ENCODE measurements around the gene GNAO1. TPM values are rescaled to one million over a fixed set of nuclear protein-coding genes. Genes with fewer than 3 reads are reported as not detected.

GNAO1 gene
- total RNA-seq, 1 donor from 2014 or later: 250 TPM

DNA sequence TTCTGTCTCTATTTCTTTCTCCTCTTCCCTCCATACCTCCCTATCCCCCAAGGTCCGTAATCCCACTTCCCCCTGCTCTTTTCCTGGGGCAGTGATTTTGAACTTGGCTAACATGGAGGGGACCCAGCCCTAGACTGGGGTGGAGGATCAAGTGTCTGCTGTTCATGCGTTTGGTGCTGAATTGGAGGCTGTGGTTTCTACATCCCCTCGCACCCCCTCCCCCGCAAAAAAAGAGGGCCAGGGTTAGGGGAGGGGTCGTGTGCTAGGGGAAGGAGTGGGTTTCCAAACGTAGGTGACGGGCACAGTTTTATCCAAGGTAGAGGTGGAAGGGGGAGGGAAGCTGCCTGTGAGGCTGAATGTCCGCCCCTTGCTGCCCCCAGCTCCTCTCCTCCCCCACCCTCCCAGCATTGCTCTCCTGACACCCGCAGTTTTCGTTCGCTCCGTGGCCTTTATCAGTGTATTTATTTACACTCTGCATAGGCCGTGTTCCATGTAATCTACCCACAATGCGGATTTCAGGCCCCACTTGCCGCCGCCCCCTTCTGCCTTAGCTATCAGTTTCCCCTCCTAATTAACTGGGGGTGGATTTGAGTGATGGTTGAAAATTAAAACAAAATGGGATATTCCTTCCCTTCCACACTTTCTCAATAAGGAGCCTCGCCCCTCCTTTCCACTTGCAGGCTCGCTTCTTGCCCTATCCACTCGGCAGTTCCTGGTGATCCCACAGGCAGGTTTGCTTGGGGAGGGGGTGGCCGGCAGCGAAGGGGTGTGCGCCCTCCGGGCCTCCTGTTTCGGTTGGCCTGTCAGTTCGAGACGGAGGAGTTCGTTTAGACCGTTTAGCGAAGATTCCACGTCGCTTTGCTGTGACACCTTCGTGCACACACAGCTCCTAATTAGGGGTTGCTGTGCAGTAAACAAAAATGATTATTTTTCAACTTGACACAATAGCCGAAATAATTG, 2.0 kb downstream of the GNAO1 start:
- Mint-ChIP-seq H3K27ac (ENCODE audit: unreplicated experiment) (peak overlapping the region; percentile 93), H3K4me1 (ENCODE audit: low read depth, unreplicated experiment) (peaks cover 17% of the 10 kb centered on the region), H3K36me3 (ENCODE audit: unreplicated experiment) (no peaks in the 10 kb centered on the region), H3K9me3 (ENCODE audit: unreplicated experiment) (peaks cover 21% of the 10 kb centered on the region), H3K4me3 (ENCODE audit: unreplicated experiment) (peak overlapping the region; percentile 99), H3K27me3 (ENCODE audit: unreplicated experiment) (peaks cover 11% of the 10 kb centered on the region)
- peak; percentile 28 for DNase-seq
- TF ChIP-seq CTCF (IDR thresholded peaks at IDR 0.05; ENCODE audit: partially characterized antibody, unreplicated experiment): no peak

- H3K9me3 Mint-ChIP-seq (ENCODE audit: unreplicated experiment): peaks cover 21% of the 10 kb centered on the region
- DNase-seq: peak; percentile 96
- H3K27ac Mint-ChIP-seq (ENCODE audit: unreplicated experiment): peak overlapping the region; percentile 93
- TF ChIP-seq CTCF (IDR thresholded peaks at IDR 0.05; ENCODE audit: partially characterized antibody, unreplicated experiment): no peak
- H3K4me3 Mint-ChIP-seq (ENCODE audit: unreplicated experiment): peak overlapping the region; percentile 99
- peaks cover 10% of the 10 kb centered on the region for H3K27me3 Mint-ChIP-seq (ENCODE audit: unreplicated experiment)
- no peaks in the 10 kb centered on the region for H3K36me3 Mint-ChIP-seq (ENCODE audit: unreplicated experiment)
- H3K4me1 Mint-ChIP-seq (ENCODE audit: low read depth, unreplicated experiment): peaks cover 20% of the 10 kb centered on the region
These were observed 2.9 kb downstream of the GNAO1 start for GRCh38 chr16:56193951-56194726.

DNA sequence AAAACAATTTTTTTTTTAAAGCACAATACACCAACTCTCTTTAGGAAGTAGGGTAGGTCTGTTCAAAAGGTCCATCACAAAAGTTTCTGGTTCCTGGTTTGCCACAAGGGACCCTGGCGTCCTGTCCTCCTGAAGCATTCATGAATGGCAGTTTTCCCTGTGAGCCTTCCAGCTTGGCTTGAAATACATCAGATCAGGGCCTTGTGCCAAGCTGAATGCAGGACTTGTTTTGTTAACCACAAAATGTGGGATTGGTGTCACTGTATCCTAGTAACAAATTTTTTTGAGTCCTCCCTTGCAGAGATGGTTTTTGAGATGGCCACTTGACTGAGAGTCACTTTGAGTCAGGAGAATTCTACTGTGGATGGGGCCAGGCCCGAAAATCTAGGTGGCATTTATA, 3.9 kb downstream of the GNAO1 start:
- no peak for DNase-seq
- H3K9me3 Mint-ChIP-seq (ENCODE audit: unreplicated experiment): peaks cover 18% of the 10 kb centered on the region
- H3K27me3 Mint-ChIP-seq (ENCODE audit: unreplicated experiment): peaks cover 9% of the 10 kb centered on the region
- no peak for TF ChIP-seq CTCF (IDR thresholded peaks at IDR 0.05; ENCODE audit: partially characterized antibody, unreplicated experiment)
- H3K27ac Mint-ChIP-seq (ENCODE audit: unreplicated experiment): peak overlapping the region; percentile 6
- peak overlapping the region; percentile 99 for H3K4me3 Mint-ChIP-seq (ENCODE audit: unreplicated experiment)
- H3K36me3 Mint-ChIP-seq (ENCODE audit: unreplicated experiment): no peaks in the 10 kb centered on the region
- H3K4me1 Mint-ChIP-seq (ENCODE audit: low read depth, unreplicated experiment): peaks cover 21% of the 10 kb centered on the region

GRCh38 chr16:56196381-56196780, 5.1 kb downstream of the GNAO1 start:
- TF ChIP-seq CTCF (IDR thresholded peaks at IDR 0.05; ENCODE audit: partially characterized antibody, unreplicated experiment): no peak
- Mint-ChIP-seq H3K4me1 (ENCODE audit: low read depth, unreplicated experiment) (peaks cover 23% of the 10 kb centered on the region), H3K4me3 (ENCODE audit: unreplicated experiment) (peak overlapping the region; percentile 35), H3K36me3 (ENCODE audit: unreplicated experiment) (no peaks in the 10 kb centered on the region), H3K27me3 (ENCODE audit: unreplicated experiment) (peaks cover 7% of the 10 kb centered on the region), H3K9me3 (ENCODE audit: unreplicated experiment) (peaks cover 16% of the 10 kb centered on the region), H3K27ac (ENCODE audit: unreplicated experiment) (no peak overlapping the region)
- no peak for DNase-seq
